Coronary artery (tissue), 2 donors: Measurements from ENCODE around the gene RSKR.

Experiments used
- DNase-seq: peaks from one replicate; pipeline ENCODE4 v3.0.0-alpha.2; 2017; ENCODE audit warnings: low spot score
- H3K27ac ChIP-seq, 2 donors: fragments of 200-600 bp; sonication (generic); one replicate each; pipeline ENCODE4 v1.5.1; 2016 to 2019
- H3K4me3 ChIP-seq: fragments of 200-600 bp; sonication (generic); 2 replicates; pipeline ENCODE4 v1.5.1; 2016; ENCODE audit warnings: mild to moderate bottlenecking, moderate library complexity
- CTCF ChIP-seq: fragments of 200-600 bp; sonication (generic); IDR thresholded peaks from one replicate; pipeline ENCODE4 v1.5.1; 2019; ENCODE audit warnings: antibody characterized with exemption

Gene RSKR

GRCh38 chr17:28572259-28573039 is 41.5 kb downstream of the RSKR start:
- TF ChIP-seq CTCF, result no peak
- peak overlapping the region in 1 of 2 donors; percentile 77 for H3K27ac ChIP-seq
- peak overlapping the region; percentile 92 for H3K4me3 ChIP-seq
- DNase-seq, result no peak

- H3K27ac ChIP-seq, result peak within 1 kb of the TSS; percentile 59 to 77
- peak within 1 kb of the TSS; percentile 92 for H3K4me3 ChIP-seq
- no peak for TF ChIP-seq CTCF
- DNase-seq, result peak; percentile 96
Measured at GRCh38 chr17:28571361-28572122, 42.4 kb downstream of the RSKR start, which contains the start of gene PIGS. Gene PIGS (minus strand): TSS chr17:28571524. CDS start chr17:28571496, 28 bp downstream.

- peak overlapping the region; percentile 59 to 77 for H3K27ac ChIP-seq
- DNase-seq, result no peak
- H3K4me3 ChIP-seq, result peak overlapping the region; percentile 92
- no peak for TF ChIP-seq CTCF
Measured at GRCh38 chr17:28570716-28571360, 43.1 kb downstream of the RSKR start.

GRCh38 chr17:28569446-28569845 is 44.5 kb downstream of the RSKR start:
- TF ChIP-seq CTCF, result no peak
- Histone ChIP-seq H3K4me3 (no peak overlapping the region), H3K27ac (no peak overlapping the region)
- DNase-seq, result no peak

- Histone ChIP-seq H3K4me3 (no peak overlapping the region), H3K27ac (no peak overlapping the region)
- no peak for DNase-seq
- TF ChIP-seq CTCF, result no peak
Measured at GRCh38 chr17:28567604-28568003, 46.4 kb downstream of the RSKR start.

GRCh38 chr17:28563475-28563874 is 50.5 kb downstream of the RSKR start:
- no peak overlapping the region for H3K27ac ChIP-seq
- TF ChIP-seq CTCF, result no peak
- no peak for DNase-seq
- H3K4me3 ChIP-seq, result no peak overlapping the region
